Measurements from ENCODE around the gene PHACTR1. TPM values are rescaled to one million over a fixed set of nuclear protein-coding genes. Genes with fewer than 3 reads are reported as not detected.
A peak's percentile ranks its signal among the peaks of the same experiment; 100 is the strongest.
"Not testable (repeated sequence)": the region's sequence is repeated elsewhere in the genome, so short reads cannot be mapped to it uniquely, and the experiment has no call there.

Gene PHACTR1
- polyA plus RNA-seq, 1 donor: 7.0 TPM

DNA sequence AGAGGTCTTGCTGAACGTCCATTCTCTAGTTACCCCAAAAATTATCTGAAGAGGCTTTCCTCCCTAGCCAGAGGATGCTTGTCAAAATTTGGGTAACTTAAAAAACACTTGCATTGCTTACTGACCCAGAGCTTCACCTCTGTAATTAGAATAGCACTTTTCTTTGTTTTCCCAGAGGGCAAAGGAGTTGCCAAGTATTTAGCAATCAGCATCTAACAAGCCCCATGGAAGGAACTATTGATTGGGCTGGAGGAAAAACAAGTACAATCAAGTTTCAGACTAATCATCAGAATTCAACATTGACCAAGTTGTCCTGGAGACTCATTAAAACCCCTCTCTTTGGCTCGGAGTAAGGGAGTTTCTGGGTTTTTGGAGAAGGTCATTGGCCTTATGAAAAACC lies 385.4 kb downstream of the PHACTR1 start:
- DNase-seq (ENCODE audit: low read depth): no peak

DNA sequence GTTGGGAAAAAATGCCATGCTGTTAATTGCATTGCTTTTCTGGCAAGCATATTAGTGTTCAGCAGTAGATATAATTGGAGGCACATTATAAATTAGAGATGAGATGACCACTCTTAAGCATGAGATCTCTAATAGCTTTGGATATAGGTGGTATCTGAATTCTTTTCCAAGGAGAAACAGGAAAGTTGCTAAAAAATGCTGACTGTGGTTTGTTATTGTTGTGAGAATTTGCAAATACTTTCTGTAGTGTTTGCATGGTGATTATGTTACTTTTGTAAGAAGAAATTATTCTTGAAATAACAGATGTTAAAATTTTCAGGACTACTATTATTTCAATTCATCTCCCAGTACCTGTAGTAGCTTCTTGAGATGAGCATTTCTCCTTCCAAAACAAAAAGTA lies 386.6 kb downstream of the PHACTR1 start:
- DNase-seq (ENCODE audit: low read depth): no peak

DNA sequence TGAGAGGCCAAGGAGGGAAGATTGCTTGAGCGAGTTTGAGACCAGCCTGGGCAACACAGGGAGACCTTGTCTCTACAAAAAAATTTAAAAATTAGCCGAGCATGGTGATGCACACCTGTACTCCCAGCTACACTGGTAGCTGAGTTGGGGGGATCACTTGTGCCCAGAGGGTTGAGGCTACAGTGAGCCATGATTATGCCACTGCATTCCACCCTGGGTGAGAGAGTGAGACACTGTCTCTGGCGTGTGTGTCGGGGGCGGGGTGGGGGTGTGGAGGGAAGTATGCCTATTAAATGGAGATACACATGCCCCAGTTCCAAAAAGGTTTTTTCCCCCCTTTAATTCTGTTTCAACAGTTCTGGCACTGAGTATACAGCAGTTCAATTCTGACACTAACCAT lies 388.6 kb downstream of the PHACTR1 start:
- DNase-seq (ENCODE audit: low read depth): no peak

- DNase-seq (ENCODE audit: low read depth): no peak
These were observed 396.4 kb downstream of the PHACTR1 start for GRCh38 chr6:13112921-13113320.

DNA sequence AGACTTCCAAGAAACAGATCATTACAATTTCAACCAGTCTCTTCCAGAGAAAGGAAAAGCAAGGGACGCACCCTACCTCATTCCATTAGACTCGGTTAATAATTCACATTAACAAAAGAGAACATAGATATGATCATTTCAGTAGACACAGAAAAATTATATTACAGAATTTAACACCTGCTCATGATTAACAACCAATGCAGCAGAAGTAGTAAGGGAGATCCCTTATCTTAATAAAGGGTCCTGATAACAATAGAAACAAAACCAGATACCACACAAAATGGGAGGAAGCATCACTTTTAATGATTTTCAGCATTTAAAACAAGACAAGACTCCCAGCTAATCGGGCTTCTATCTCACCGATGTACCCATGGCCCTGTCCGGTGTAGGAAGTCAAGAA lies 396.8 kb downstream of the PHACTR1 start:
- DNase-seq (ENCODE audit: low read depth): no peak

DNA sequence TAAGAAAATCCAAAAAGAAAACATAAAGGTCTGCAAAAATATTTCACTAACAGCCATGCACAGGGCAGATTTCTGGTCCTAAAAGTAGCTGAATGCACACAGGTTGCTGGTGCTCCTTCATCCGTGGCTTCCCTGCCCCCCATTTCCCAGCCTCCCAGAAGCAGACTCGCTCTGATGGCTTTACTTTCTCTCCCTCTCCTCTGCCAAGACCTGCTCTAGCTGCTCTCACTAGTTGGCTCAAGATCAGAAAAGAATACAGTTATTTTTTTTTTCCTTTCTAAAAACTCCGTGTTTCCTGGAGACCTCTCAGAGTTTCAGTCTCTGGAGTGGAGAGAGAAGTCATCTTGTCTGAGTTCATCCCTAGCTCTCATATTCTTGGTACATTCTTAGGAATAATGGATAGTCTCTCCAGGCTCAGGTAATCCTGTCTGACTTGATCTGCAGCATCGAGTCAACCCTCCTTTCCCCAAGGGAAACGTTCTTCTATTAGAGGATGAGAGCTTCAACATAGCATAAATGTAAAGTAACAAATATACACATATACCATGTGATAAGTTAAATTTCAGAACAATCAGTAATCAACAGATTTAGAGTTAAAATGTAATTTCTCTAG lies 397.5 kb downstream of the PHACTR1 start:
- DNase-seq (ENCODE audit: low read depth): peak; percentile 45

- DNase-seq (ENCODE audit: low read depth): no peak
These were observed 399.6 kb downstream of the PHACTR1 start for GRCh38 chr6:13116155-13116554.

GRCh38 chr6:13117570-13117969 lies 401.0 kb downstream of the PHACTR1 start:
- no peak for DNase-seq (ENCODE audit: low read depth)

- no peak for DNase-seq (ENCODE audit: low read depth)
These were observed 403.0 kb downstream of the PHACTR1 start for GRCh38 chr6:13119549-13119948.

- DNase-seq (ENCODE audit: low read depth): no peak
These were observed 404.2 kb downstream of the PHACTR1 start for GRCh38 chr6:13120483-13121482.

- DNase-seq (ENCODE audit: low read depth): no peak
These were observed 407.6 kb downstream of the PHACTR1 start for GRCh38 chr6:13124131-13124530.

- DNase-seq (ENCODE audit: low read depth): no peak
These were observed 409.3 kb downstream of the PHACTR1 start for GRCh38 chr6:13125841-13126240.

GRCh38 chr6:13131935-13132661 lies 415.5 kb downstream of the PHACTR1 start:
- DNase-seq (ENCODE audit: low read depth): no peak

- DNase-seq (ENCODE audit: low read depth): not testable (repeated sequence)
These were observed 417.3 kb downstream of the PHACTR1 start for GRCh38 chr6:13133894-13134293.

DNA sequence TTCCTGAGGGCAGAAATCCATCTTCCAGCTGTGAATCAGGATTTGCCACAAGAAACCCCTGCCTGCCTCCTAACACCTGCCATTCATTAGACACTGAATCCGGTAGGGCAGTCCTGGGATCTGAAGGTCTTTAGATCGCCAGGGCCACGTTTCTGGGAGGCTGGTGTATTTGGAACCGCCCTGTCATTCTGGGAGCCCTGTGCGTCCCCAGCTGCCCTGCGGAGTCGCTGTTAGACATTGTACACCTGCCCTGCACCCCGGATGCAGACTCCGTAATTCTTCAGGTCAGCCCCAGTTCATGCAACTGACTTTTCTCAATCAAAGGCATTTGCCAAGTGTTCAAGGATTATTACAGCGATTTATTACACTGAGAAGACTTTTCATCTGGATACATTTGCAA lies 418.6 kb downstream of the PHACTR1 start:
- DNase-seq (ENCODE audit: low read depth): no peak

- no peak for DNase-seq (ENCODE audit: low read depth)
These were observed 422.6 kb downstream of the PHACTR1 start for GRCh38 chr6:13139119-13139518.

GRCh38 chr6:13140980-13141379 lies 424.4 kb downstream of the PHACTR1 start:
- DNase-seq (ENCODE audit: low read depth): no peak

DNA sequence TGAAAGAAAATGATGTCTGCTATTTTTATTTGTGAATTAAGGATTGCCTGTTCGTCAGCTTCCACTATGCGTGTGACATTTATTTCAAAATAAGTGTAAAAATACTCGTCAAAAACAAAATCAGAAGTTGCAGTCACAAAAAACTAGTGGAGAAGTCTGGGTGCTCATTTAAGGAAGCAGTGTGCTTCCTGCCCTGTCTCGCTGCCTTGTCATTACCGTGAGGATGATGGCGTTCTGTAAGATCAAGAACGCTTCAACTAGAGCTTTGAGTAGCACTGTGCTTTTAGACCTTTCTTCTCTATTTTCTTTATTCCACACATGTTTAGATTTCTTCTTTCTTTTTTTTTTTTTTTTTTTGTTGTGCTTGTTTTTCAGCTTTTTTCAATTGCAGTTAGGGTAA lies 424.8 kb downstream of the PHACTR1 start:
- DNase-seq (ENCODE audit: low read depth): no peak

GRCh38 chr6:13142611-13143010 lies 426.0 kb downstream of the PHACTR1 start:
- DNase-seq (ENCODE audit: low read depth): no peak

DNA sequence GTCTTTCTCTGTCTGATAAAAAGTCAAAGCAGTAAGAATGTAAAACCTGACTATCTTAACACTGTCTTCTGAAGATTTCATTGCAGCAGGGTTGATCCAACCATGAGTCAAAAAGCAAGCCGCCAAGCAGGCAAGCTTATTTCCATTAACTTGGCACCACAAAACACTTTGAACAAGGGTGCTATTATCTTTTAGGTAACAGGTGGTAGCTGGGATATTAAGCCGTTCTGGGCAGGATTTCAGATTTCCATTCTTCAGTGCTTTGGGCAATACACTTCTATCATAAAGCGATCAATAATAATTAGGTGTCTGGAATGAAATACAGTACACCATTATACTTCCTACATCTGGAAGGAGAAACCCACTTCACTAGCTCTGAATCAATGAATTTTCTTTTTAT lies 429.9 kb downstream of the PHACTR1 start:
- DNase-seq (ENCODE audit: low read depth): no peak

DNA sequence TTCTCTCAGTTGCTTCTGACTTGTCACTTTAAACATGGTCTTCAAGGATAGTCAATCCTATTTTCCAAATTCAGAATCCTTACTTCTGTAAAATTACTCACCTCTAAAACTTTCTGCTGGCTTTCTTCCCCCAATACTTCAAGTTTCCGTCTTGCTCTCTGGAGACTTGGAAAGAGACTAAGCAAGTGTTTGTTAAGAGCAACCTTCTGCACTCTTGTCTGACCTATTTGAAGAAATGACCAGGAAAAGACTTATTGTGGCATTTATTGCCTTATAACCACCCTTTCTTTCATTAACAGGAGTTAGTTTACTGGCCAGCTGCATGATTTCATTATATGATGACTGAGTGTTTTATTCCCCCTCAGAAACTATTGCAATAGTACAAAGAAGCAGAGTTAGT lies 430.8 kb downstream of the PHACTR1 start:
- no peak for DNase-seq (ENCODE audit: low read depth)

- DNase-seq (ENCODE audit: low read depth): no peak
These were observed 431.2 kb downstream of the PHACTR1 start for GRCh38 chr6:13147782-13148181.

Data from forelimb muscle (tissue), 1 donor.